ENCODE data around the gene TMEM196. TPM values are rescaled to one million over a fixed set of nuclear protein-coding genes. Genes with fewer than 3 reads are reported as not detected.

TMEM196 gene
- total RNA-seq, 4 donors from 2014 or later = 0.12 to 0.82 TPM; not detected in 2

DNA sequence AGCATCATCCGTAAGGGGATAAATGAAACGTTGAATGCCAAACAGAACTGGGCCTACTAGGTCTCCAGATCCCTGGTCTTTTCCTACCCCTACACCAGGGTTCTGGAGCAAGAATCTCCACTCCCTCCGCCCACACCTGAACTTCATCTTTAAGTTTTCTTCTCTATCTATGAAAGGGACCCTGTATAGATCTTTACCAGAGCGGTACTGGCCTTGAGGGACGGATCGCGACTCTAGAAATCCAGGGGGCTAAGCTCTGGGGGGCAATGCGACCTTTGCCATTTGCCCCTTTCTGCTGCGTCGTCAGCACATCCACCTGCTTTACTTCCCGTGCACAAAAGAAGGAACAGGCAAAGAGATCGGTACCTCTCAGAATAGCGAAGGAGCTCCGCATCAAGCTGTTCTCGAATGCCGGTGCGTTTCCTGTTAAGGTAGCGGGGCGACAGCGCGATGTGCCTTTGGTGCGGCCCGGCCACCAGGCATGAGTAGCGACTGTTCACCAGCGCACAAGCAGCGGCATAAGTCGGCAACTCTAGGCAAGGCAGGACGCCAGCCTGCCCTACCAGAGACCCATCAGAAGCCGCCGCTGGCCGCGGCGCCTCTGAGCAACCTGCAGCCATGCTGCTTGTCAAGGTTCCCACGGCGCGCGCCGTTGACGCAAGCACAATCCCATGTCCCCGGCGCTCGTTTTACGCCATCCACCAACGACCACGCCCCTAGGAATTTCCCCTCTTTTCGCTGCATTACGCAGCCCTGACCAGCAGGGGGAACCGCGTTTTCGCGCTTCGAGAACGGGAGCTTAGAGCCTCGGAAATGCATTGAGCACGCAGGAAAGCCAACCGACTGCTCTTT is 64.8 kb downstream of the TMEM196 start, which contains the start of gene POLR1F:
TSS of gene POLR1F (minus strand) at position 641 of the 852 bp plus-strand sequence. CDS start at position 620, 21 bp downstream.
- peak; percentile 74 for DNase-seq (ENCODE audit: low spot score)
- TF ChIP-seq CTCF (IDR thresholded peaks at IDR 0.05) = peak in 2 of 3 donors; percentile 60 to 61
- peak; percentile 96 for ATAC-seq (ENCODE audit: low FRiP score)

GRCh38 chr7:19707240-19707639 is 66.2 kb downstream of the TMEM196 start:
- DNase-seq (ENCODE audit: low spot score) (no peak), ATAC-seq (ENCODE audit: low FRiP score) (no peak)
- TF ChIP-seq CTCF (IDR thresholded peaks at IDR 0.05) = no peak

GRCh38 chr7:19705663-19706062 is 67.8 kb downstream of the TMEM196 start:
- TF ChIP-seq CTCF (IDR thresholded peaks at IDR 0.05) = no peak
- DNase-seq (ENCODE audit: low spot score) = no peak
- ATAC-seq (ENCODE audit: low FRiP score) = no peak

- ATAC-seq (ENCODE audit: low FRiP score) = no peak
- DNase-seq (ENCODE audit: low spot score) = no peak
- TF ChIP-seq CTCF (IDR thresholded peaks at IDR 0.05) = no peak
Observed at GRCh38 chr7:19701471-19701870, 71.9 kb downstream of the TMEM196 start.

GRCh38 chr7:19700936-19701335 is 72.5 kb downstream of the TMEM196 start:
- DNase-seq (ENCODE audit: low spot score) = no peak
- no peak for ATAC-seq (ENCODE audit: low FRiP score)
- no peak for TF ChIP-seq CTCF (IDR thresholded peaks at IDR 0.05)

DNA sequence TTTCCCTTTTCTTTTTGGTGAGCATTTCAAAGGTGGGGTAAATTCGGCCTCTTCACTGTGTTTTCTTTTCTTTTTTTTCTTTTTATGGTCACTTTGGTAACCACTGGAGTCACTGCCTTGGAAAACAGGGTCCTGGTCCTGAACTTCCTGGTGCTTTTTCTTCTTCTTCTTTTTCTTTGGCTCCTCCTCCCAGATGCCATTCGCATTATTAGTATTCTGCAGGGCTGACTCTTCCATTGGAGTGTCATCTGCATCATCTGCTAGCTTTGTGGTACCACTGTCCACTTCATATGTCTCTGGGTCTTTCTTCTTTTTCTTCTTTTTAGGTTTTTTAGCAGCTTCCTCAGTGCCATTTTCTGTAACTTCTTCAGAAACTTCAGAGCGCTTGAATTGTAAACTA is 75.1 kb downstream of the TMEM196 start:
- DNase-seq (ENCODE audit: low spot score) (no peak), ATAC-seq (ENCODE audit: low FRiP score) (no peak)
- TF ChIP-seq CTCF (IDR thresholded peaks at IDR 0.05) = no peak

- DNase-seq (ENCODE audit: low spot score) = no peak
- no peak for ATAC-seq (ENCODE audit: low FRiP score)
- TF ChIP-seq CTCF (IDR thresholded peaks at IDR 0.05) = no peak
Observed at GRCh38 chr7:19696926-19697325, 76.5 kb downstream of the TMEM196 start.

Data from omental fat pad (tissue), 4 donors.